H9 (cell line): ENCODE results near the gene KCTD5. TPM values are rescaled to one million over a fixed set of nuclear protein-coding genes. Genes with fewer than 3 reads are reported as not detected.
A peak's percentile ranks its signal among the peaks of the same experiment; 100 is the strongest.
"Not testable (repeated sequence)": the region's sequence is repeated elsewhere in the genome, so short reads cannot be mapped to it uniquely, and the experiment has no call there.

Source experiments
- DNase-seq: peaks from one replicate; pipeline ENCODE4 v3.0.0-alpha.2; 2017
- H2AFZ ChIP-seq: one replicate; pipeline ENCODE4 v1.6.1; 2013; ENCODE audit warnings: mild to moderate bottlenecking, low read length, control low read depth, moderate library complexity
- H2AK5ac ChIP-seq: 2 replicates; pipeline ENCODE4 v1.6.1; 2013; ENCODE audit warnings: low read length, control low read depth, mixed read lengths; ENCODE audit not compliant: insufficient read length
- H2BK120ac ChIP-seq: one replicate; pipeline ENCODE4 v1.6.1; 2013; ENCODE audit warnings: low read depth, mild to moderate bottlenecking, low read length, control low read depth, inconsistent platforms; ENCODE audit not compliant: poor library complexity, severe bottlenecking
- H2BK12ac ChIP-seq: 2 replicates; pipeline ENCODE4 v1.6.1; 2013; ENCODE audit warnings: low read length, control low read depth, mixed read lengths, low read depth; ENCODE audit not compliant: insufficient read length
- H2BK15ac ChIP-seq: 2 replicates; pipeline ENCODE4 v1.6.1; 2013; ENCODE audit warnings: low read depth, low read length, control low read depth
- H2BK20ac ChIP-seq: one replicate; pipeline ENCODE4 v1.6.1; 2013; ENCODE audit warnings: low read depth, mild to moderate bottlenecking, low read length, control low read depth, inconsistent platforms; ENCODE audit not compliant: poor library complexity, severe bottlenecking
- H2BK5ac ChIP-seq: 2 replicates; pipeline ENCODE4 v1.6.1; 2013; ENCODE audit warnings: low read length, control low read depth, mixed read lengths; ENCODE audit not compliant: insufficient read length
- H3K14ac ChIP-seq: 2 replicates; pipeline ENCODE4 v1.6.1; 2013; ENCODE audit warnings: low read length, control low read depth; ENCODE audit not compliant: insufficient read depth
- H3K18ac ChIP-seq: 2 replicates; pipeline ENCODE4 v1.6.1; 2013; ENCODE audit warnings: low read depth, mild to moderate bottlenecking, mixed read lengths, low read length, control low read depth; ENCODE audit not compliant: insufficient read length
- H3K23ac ChIP-seq: 2 replicates; pipeline ENCODE4 v1.6.1; 2013; ENCODE audit warnings: low read length, control low read depth, mixed read lengths, low read depth; ENCODE audit not compliant: insufficient read length
- H3K23me2 ChIP-seq: 2 replicates; pipeline ENCODE4 v1.6.1; 2013; ENCODE audit warnings: low read depth, mild to moderate bottlenecking, mixed read lengths, low read length, control low read depth; ENCODE audit not compliant: insufficient read length, poor library complexity, severe bottlenecking
- H3K27ac ChIP-seq: 2 replicates; pipeline ENCODE4 v1.5.1; 2013; ENCODE audit warnings: low read length, control low read depth, mixed read lengths, low read depth; ENCODE audit not compliant: insufficient read length
- H3K27me3 ChIP-seq: 2 replicates; pipeline ENCODE4 v1.6.1; 2013; ENCODE audit warnings: low read length, control low read depth, inconsistent platforms; ENCODE audit not compliant: insufficient read depth
- H3K4ac ChIP-seq: 2 replicates; pipeline ENCODE4 v1.6.1; 2013; ENCODE audit warnings: low read depth, mild to moderate bottlenecking, control low read depth, inconsistent platforms, low read length, moderate library complexity
- H3K4me1 ChIP-seq: 2 replicates; pipeline ENCODE4 v1.6.1; 2013; ENCODE audit warnings: low read length, control low read depth, inconsistent platforms; ENCODE audit not compliant: insufficient read depth
- H3K4me2 ChIP-seq: 2 replicates; pipeline ENCODE4 v1.6.1; 2013; ENCODE audit warnings: low read length, control low read depth, mixed read lengths; ENCODE audit not compliant: insufficient read length, insufficient read depth
- H3K56ac ChIP-seq: 2 replicates; pipeline ENCODE4 v1.6.1; 2013; ENCODE audit warnings: low read depth, mild to moderate bottlenecking, mixed read lengths, low read length, control low read depth; ENCODE audit not compliant: insufficient read length
- H3K79me1 ChIP-seq: 2 replicates; pipeline ENCODE4 v1.6.1; 2013; ENCODE audit warnings: low read depth, mild to moderate bottlenecking, moderate library complexity, low read length, control low read depth, inconsistent platforms; ENCODE audit not compliant: insufficient read depth, poor library complexity, severe bottlenecking
- H3K79me2 ChIP-seq: 2 replicates; pipeline ENCODE4 v1.6.1; 2013; ENCODE audit warnings: low read length, control low read depth, inconsistent platforms; ENCODE audit not compliant: insufficient read depth
- H3K9ac ChIP-seq: 2 replicates; pipeline ENCODE4 v1.6.1; 2013; ENCODE audit warnings: low read length, control low read depth, mixed read lengths; ENCODE audit not compliant: insufficient read length; ENCODE audit errors: extremely low read depth
- H3K9me3 ChIP-seq: one replicate; pipeline ENCODE4 v1.6.1; 2013; ENCODE audit warnings: low read depth, low read length, inconsistent platforms; ENCODE audit not compliant: control insufficient read depth
- H3T11ph ChIP-seq: one replicate; pipeline ENCODE4 v1.6.1; 2013; ENCODE audit warnings: mild to moderate bottlenecking, low read length, control low read depth, inconsistent platforms
- H4K20me1 ChIP-seq: one replicate; pipeline ENCODE4 v1.6.1; 2013; ENCODE audit not compliant: control insufficient read depth, insufficient read length, insufficient read depth
- H4K5ac ChIP-seq: 2 replicates; pipeline ENCODE4 v1.6.1; 2013; ENCODE audit warnings: low read depth, mild to moderate bottlenecking, mixed read lengths, low read length, control low read depth; ENCODE audit not compliant: insufficient read length
- H4K8ac ChIP-seq: replicated peaks from 2 replicates; pipeline ENCODE4 v1.6.1; 2013; ENCODE audit warnings: low read length, control low read depth, mixed read lengths, low read depth; ENCODE audit not compliant: insufficient read length
- H4K91ac ChIP-seq: 2 replicates; pipeline ENCODE4 v1.6.1; 2013; ENCODE audit warnings: low read depth, mild to moderate bottlenecking, moderate library complexity, mixed read lengths, low read length, control low read depth; ENCODE audit not compliant: insufficient read length
- H3K27ac Mint-ChIP-seq, 3 experiments: 2 replicates in 2 of 3; 3 replicates in 1 of 3; pipeline ENCODE4 v1.8.0; 2020 to 2021; ENCODE audit warnings: mixed read lengths in 3 of 3, mild to moderate bottlenecking in 1 of 3, moderate library complexity in 1 of 3
- H3K27me3 Mint-ChIP-seq: 2 replicates; pipeline ENCODE4 v1.8.0; 2021; ENCODE audit warnings: low read depth, mild to moderate bottlenecking, moderate library complexity, mixed read lengths
- H3K36me3 Mint-ChIP-seq, 3 experiments: 2 replicates in 2 of 3; 3 replicates in 1 of 3; pipeline ENCODE4 v1.8.0; 2020 to 2021; ENCODE audit warnings: low read depth in 3 of 3, mixed read lengths in 3 of 3; ENCODE audit not compliant: insufficient read depth in 1 of 3
- H3K4me1 Mint-ChIP-seq, 2 experiments: 2 replicates each; pipeline ENCODE4 v1.8.0; 2020; ENCODE audit warnings: mixed read lengths in 2 of 2
- H3K4me3 Mint-ChIP-seq, 2 experiments: 2 replicates in 1 of 2; 3 replicates in 1 of 2; pipeline ENCODE4 v1.8.0; 2020 to 2021; ENCODE audit warnings: mild to moderate bottlenecking in 2 of 2, mixed read lengths in 2 of 2, moderate library complexity in 1 of 2
- H3K9me3 Mint-ChIP-seq, 2 experiments: 2 replicates in 1 of 2; 3 replicates in 1 of 2; pipeline ENCODE4 v1.8.0; 2020; ENCODE audit warnings: mild to moderate bottlenecking in 2 of 2, mixed read lengths in 2 of 2, moderate library complexity in 1 of 2
- CTCF ChIP-seq: fragments of 200-600 bp; sonication (generic); conservative IDR thresholded peaks from 3 replicates; pipeline ENCODE4 v1.8.0; 2021; ENCODE audit warnings: antibody characterized with exemption, mild to moderate bottlenecking
- WGBS: extraction: QIAGEN DNeasy Blood & Tissue Kit; methylation state at CpG from one replicate; pipeline ENCODE4 v1.1.7; 2013; ENCODE audit warnings: missing lambda C conversion rate, low lambda C conversion rate, mixed read lengths; ENCODE audit not compliant: insufficient read length; ENCODE audit errors: extremely low coverage; 5-methylcytosine and 5-hydroxymethylcytosine counted together
- total RNA-seq: library from RNA; stranded (reverse); gene quantifications from 2 replicates; pipeline ENCODE4 v1.2.1, GENCODE V29; 2021

KCTD5 gene
- total RNA-seq, 1 experiment from 2014 or later: 39.9 TPM

DNA sequence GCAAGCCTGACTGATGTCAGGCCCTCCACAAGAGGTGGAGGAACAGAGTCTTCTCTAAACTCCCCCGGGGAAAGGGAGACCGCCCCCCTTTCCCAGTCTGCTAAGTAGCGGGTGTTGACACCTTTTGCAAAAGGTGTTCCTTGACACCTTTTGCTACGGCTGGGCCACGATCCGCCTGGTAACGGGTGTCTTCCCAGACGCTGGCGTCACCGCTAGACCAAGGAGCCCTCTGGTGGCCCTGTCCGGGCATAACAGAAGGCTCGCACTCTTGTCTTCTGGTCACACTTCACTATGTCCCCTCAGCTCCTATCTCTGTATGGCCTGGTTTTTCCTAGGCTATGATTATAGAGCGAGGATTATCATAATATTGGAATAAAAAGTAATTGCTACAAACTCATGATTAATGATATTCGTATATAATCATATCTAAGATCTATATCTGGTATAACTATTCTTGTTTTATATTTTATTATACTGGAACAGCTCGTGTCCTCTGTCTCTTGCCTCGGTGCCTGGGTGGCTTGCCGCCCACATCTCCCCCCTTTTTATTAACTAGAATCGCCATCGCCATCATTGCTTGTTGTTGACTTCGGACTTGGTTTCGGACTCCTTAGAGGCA, 21.5 kb upstream of the KCTD5 start:
- H2BK15ac ChIP-seq, H3K56ac ChIP-seq, H3K4me1 ChIP-seq, H3T11ph ChIP-seq, H3K23me2 ChIP-seq, H3K14ac ChIP-seq, H3K79me2 ChIP-seq, H3K4me2 ChIP-seq, H3K9me3 Mint-ChIP-seq, H3K9ac ChIP-seq, H3K36me3 Mint-ChIP-seq, H4K91ac ChIP-seq, H3K23ac ChIP-seq, H4K5ac ChIP-seq, H3K9me3 ChIP-seq, H2BK20ac ChIP-seq, H3K27me3 ChIP-seq, H2AFZ ChIP-seq, H2BK12ac ChIP-seq, H2BK5ac ChIP-seq, H3K4ac ChIP-seq, H2AK5ac ChIP-seq, H3K4me1 Mint-ChIP-seq, H4K8ac ChIP-seq, H3K18ac ChIP-seq, DNase-seq, H3K27ac ChIP-seq, H4K20me1 ChIP-seq, H3K79me1 ChIP-seq, H2BK120ac ChIP-seq, H3K27ac Mint-ChIP-seq, H3K4me3 Mint-ChIP-seq: not testable (repeated sequence)
- peak; percentile 64 for TF ChIP-seq CTCF
- WGBS: no CpG with 5 or more reads among the region's 21 CpGs
- peaks cover 16% of the 10 kb centered on the region for H3K27me3 Mint-ChIP-seq
